GM12875 (cell line): ENCODE results near the gene SPR.

Source experiments
- H3K4me3 ChIP-seq: one replicate; pipeline ENCODE4 v1.5.1; 2011; ENCODE audit warnings: low read depth, low read length, control low read depth
- CTCF ChIP-seq: IDR thresholded peaks from 2 replicates; pipeline ENCODE4 v1.5.1; 2011; ENCODE audit warnings: low read depth, mild to moderate bottlenecking, control low read depth, inconsistent platforms, low read length, moderate library complexity, borderline replicate concordance; ENCODE audit not compliant: insufficient read depth

The SPR gene

DNA sequence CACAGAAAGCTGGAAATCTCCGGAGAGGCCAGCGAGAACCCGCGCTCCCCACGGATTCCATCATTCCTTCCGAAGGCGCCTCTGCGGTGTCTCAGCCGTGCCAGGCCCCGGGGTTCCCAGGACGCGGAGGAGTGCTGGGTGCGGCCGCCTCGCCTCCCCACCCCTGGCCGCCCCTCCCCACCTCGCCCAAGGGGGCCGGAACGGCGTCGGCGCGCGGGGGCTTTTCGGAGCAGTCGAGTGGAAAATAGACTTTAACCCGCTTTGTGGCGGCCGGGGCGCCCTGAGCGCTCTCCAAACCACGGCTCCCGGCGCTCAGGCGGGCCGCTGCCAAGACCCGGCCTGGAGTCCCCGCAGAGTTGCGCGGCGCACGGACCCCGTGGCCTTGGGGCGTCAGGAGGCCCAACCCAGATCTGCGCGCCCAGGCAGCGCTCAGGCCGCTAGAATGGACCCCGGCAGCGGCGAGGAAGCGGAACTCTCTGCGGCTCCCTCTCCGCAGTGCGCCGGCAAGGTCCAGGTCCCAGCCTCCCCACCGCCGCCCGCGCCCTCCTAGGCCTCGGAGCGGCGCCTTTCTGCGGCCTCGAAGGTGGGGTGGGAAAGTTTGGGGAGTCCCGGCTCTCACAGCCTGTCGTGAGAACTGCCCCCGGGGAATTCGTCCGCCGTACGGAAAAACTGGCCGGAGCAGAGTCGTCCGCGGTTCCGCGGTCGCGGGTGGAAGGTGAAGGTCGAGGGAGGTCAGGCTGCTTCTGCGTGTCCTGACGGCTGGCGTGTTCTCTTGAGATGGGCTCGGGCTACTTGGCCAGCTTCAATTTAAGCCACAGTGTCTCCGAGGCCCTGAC, 28.9 kb downstream of the SPR start:
- peak overlapping the region; percentile 30 for H3K4me3 ChIP-seq
- TF ChIP-seq CTCF, result no peak

DNA sequence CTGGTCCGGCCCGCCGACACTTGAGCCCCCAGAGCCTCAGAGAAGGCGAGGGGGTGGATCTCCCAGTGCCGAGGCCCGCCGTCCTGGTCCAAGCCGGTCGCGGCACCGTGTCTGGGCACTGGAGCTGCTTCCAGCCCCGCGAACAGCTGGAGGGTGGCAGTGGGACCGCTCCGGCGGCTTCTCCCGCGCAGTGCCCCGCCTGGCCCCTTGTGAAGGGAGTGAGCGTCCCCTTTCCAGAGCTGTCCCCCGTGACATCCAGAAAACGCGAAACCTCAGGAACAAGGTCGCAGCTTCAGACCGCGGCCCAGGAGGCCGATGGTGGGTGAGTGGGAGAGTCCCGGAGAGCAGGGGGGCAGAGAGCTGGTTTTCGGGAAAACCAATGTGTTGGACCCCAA, 29.5 kb downstream of the SPR start:
- TF ChIP-seq CTCF, result no peak
- H3K4me3 ChIP-seq, result peak overlapping the region; percentile 30

DNA sequence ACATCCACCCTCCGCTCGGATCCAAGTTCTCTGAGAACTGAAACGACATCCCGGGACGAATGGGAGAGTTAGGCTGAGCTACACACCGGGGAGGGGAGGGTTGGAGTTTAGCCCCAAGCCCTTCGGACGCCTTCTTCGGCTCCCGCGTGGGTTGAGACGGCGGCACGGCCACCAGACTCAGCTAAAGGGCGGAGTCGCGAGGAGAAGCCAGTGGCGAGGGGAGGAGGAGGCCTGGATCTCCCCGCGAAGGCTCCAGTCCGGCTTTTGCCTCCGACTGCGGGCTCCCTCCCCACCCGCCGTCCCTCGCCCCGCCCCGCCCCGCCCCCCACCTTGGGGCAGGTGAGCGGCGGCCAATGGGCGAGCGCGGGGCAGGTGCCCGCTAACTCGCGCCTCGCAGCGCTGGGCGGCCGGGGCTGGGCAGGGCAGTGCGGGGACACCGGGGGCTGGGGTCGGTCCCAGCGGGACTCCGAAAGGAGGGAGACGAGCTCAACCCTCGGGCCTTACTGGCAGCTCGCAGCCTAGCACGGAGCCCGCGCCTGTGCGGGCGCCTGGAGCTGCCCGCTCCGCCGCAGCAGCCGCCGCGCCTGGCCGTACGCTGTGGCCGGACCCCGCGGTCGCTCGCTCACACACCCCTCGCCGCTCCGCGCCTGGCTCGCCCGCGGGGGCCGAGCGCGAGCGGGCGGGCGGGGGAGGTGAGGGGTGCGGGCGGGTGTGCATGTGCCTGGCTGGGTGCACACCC, 30.1 kb downstream of the SPR start, which contains the start of gene EMX1:
Gene EMX1 (plus strand): TSS at position 382 of the 739 bp plus-strand sequence. CDS start 334 bp downstream, at position 716.
- no peak for TF ChIP-seq CTCF
- peak within 1 kb of the TSS; percentile 33 for H3K4me3 ChIP-seq

- TF ChIP-seq CTCF, result no peak
- no peak overlapping the region for H3K4me3 ChIP-seq
These were observed 30.8 kb downstream of the SPR start for GRCh38 chr2:72917877-72918553.

- H3K4me3 ChIP-seq, result no peak overlapping the region
- no peak for TF ChIP-seq CTCF
These were observed 32.5 kb downstream of the SPR start for GRCh38 chr2:72919414-72920317.

GRCh38 chr2:72920318-72921087, 33.3 kb downstream of the SPR start:
- no peak overlapping the region for H3K4me3 ChIP-seq
- TF ChIP-seq CTCF, result no peak
